ENCODE data around the gene LDHAL6A. TPM values are rescaled to one million over a fixed set of nuclear protein-coding genes. Genes with fewer than 3 reads are reported as not detected.

LDHAL6A gene
- total RNA-seq, 2 donors from 2014 or later, result not detected

- Histone ChIP-seq H3K4me1 (ENCODE audit: control insufficient read depth, insufficient read depth, low read length) (no peaks in the 10 kb centered on the region), H3K9ac (ENCODE audit: extremely low read depth, low read length, poor library complexity, severe bottlenecking) (no peak overlapping the region), H3K9me3 (ENCODE audit: control insufficient read depth, low read length) (no peaks in the 10 kb centered on the region), H3K4me3 (ENCODE audit: low read length) (no peak overlapping the region), H3K27ac (ENCODE audit: low read depth, low read length) (no peak overlapping the region), H3K27me3 (ENCODE audit: control insufficient read depth, insufficient read depth, low read length, poor library complexity, severe bottlenecking) (no peaks in the 10 kb centered on the region), H3K36me3 (ENCODE audit: control insufficient read depth, insufficient read depth, low read length) (peaks cover 84% of the 10 kb centered on the region)
- H3K27ac Mint-ChIP-seq, result no peak overlapping the region
- TF ChIP-seq CTCF (conservative IDR thresholded peaks at IDR 0.05), result no peak
- H3K4me3 Mint-ChIP-seq, result no peak overlapping the region
- H3K36me3 Mint-ChIP-seq (ENCODE audit: low read depth), result peaks cover 75% of the 10 kb centered on the region
- H3K4me1 Mint-ChIP-seq, result no peaks in the 10 kb centered on the region
- DNase-seq, result no peak
- 100% methylated on average over 1 of the region's 1 CpG; no CpG with 5 or more reads in 1 of the 2 experiments for WGBS, 2 experiments (ENCODE audit: insufficient coverage in 1 of 2, insufficient read length in 1 of 2)
- no peaks in the 10 kb centered on the region for H3K27me3 Mint-ChIP-seq (ENCODE audit: insufficient read depth)
- no peaks in the 10 kb centered on the region for H3K9me3 Mint-ChIP-seq
These were observed 46.0 kb downstream of the LDHAL6A start for GRCh38 chr11:18501629-18502028.

- Mint-ChIP-seq H3K4me3 (no peak overlapping the region), H3K9me3 (no peaks in the 10 kb centered on the region), H3K36me3 (ENCODE audit: low read depth) (peaks cover 72% of the 10 kb centered on the region), H3K27me3 (ENCODE audit: insufficient read depth) (no peaks in the 10 kb centered on the region), H3K27ac (no peak overlapping the region), H3K4me1 (no peaks in the 10 kb centered on the region)
- DNase-seq, result no peak
- Histone ChIP-seq H3K36me3 (ENCODE audit: control insufficient read depth, insufficient read depth, low read length) (peaks cover 82% of the 10 kb centered on the region), H3K4me3 (ENCODE audit: low read length) (no peak overlapping the region), H3K4me1 (ENCODE audit: control insufficient read depth, insufficient read depth, low read length) (no peaks in the 10 kb centered on the region), H3K27ac (ENCODE audit: low read depth, low read length) (no peak overlapping the region), H3K9me3 (ENCODE audit: control insufficient read depth, low read length) (no peaks in the 10 kb centered on the region), H3K9ac (ENCODE audit: extremely low read depth, low read length, poor library complexity, severe bottlenecking) (no peak overlapping the region), H3K27me3 (ENCODE audit: control insufficient read depth, insufficient read depth, low read length, poor library complexity, severe bottlenecking) (no peaks in the 10 kb centered on the region)
- no peak for TF ChIP-seq CTCF (conservative IDR thresholded peaks at IDR 0.05)
These were observed 46.7 kb downstream of the LDHAL6A start for GRCh38 chr11:18502352-18502751.

GRCh38 chr11:18521122-18521521 lies 65.5 kb downstream of the LDHAL6A start:
- no peak for DNase-seq
- Histone ChIP-seq H3K9me3 (ENCODE audit: control insufficient read depth, low read length) (no peaks in the 10 kb centered on the region), H3K4me3 (ENCODE audit: low read length) (no peak overlapping the region), H3K27me3 (ENCODE audit: control insufficient read depth, insufficient read depth, low read length, poor library complexity, severe bottlenecking) (no peaks in the 10 kb centered on the region), H3K9ac (ENCODE audit: extremely low read depth, low read length, poor library complexity, severe bottlenecking) (no peak overlapping the region), H3K27ac (ENCODE audit: low read depth, low read length) (no peak overlapping the region), H3K4me1 (ENCODE audit: control insufficient read depth, insufficient read depth, low read length) (no peaks in the 10 kb centered on the region), H3K36me3 (ENCODE audit: control insufficient read depth, insufficient read depth, low read length) (peaks cover 23% of the 10 kb centered on the region)
- H3K36me3 Mint-ChIP-seq (ENCODE audit: low read depth), result peaks cover 30% of the 10 kb centered on the region
- H3K27me3 Mint-ChIP-seq (ENCODE audit: insufficient read depth), result no peaks in the 10 kb centered on the region
- H3K4me3 Mint-ChIP-seq, result no peak overlapping the region
- peaks cover 4% of the 10 kb centered on the region for H3K4me1 Mint-ChIP-seq
- no peak for TF ChIP-seq CTCF (conservative IDR thresholded peaks at IDR 0.05)
- no peaks in the 10 kb centered on the region for H3K9me3 Mint-ChIP-seq
- 98 to 100% methylated on average over 3 of the region's 3 CpGs for WGBS, 2 experiments (ENCODE audit: insufficient coverage in 1 of 2, insufficient read length in 1 of 2)
- H3K27ac Mint-ChIP-seq, result no peak overlapping the region

Measured in endodermal cell (in vitro differentiated cells).